Neuronal stem cell (in vitro differentiated cells): ENCODE data around the gene KIF16B.

Source experiments
- DNase-seq: peaks from one replicate; pipeline ENCODE4 v3.0.0-alpha.2; 2013; ENCODE audit warnings: low spot score
- H2AFZ ChIP-seq: one replicate; pipeline ENCODE4 v1.6.1; 2013; ENCODE audit warnings: mild to moderate bottlenecking, low read length, inconsistent platforms
- H2AK5ac ChIP-seq: 2 replicates; pipeline ENCODE4 v1.6.1; 2013; ENCODE audit warnings: low read depth, mild to moderate bottlenecking, inconsistent platforms, low read length, moderate library complexity, mixed read lengths
- H2BK120ac ChIP-seq: 2 replicates; pipeline ENCODE4 v1.6.1; 2013; ENCODE audit warnings: low read depth, mild to moderate bottlenecking, inconsistent platforms, low read length, moderate library complexity, mixed read lengths
- H2BK12ac ChIP-seq: one replicate; pipeline ENCODE4 v1.6.1; 2013; ENCODE audit warnings: low read length, inconsistent platforms
- H2BK15ac ChIP-seq: 2 replicates; pipeline ENCODE4 v1.6.1; 2013; ENCODE audit warnings: mild to moderate bottlenecking, low read length, inconsistent platforms, mixed read lengths
- H2BK5ac ChIP-seq: one replicate; pipeline ENCODE4 v1.6.1; 2013; ENCODE audit warnings: inconsistent platforms, mild to moderate bottlenecking, low read length, moderate library complexity
- H3K14ac ChIP-seq: one replicate; pipeline ENCODE4 v1.6.1; 2013; ENCODE audit warnings: low read length, inconsistent platforms
- H3K18ac ChIP-seq: 2 replicates; pipeline ENCODE4 v1.6.1; 2013; ENCODE audit warnings: low read length, inconsistent platforms
- H3K23ac ChIP-seq: 2 replicates; pipeline ENCODE4 v1.6.1; 2013; ENCODE audit warnings: low read depth, mild to moderate bottlenecking, mixed read lengths, low read length, inconsistent platforms; ENCODE audit not compliant: poor library complexity
- H3K27ac ChIP-seq: replicated peaks from 3 replicates; pipeline ENCODE4 v1.5.1; 2013; ENCODE audit warnings: low read length, inconsistent platforms
- H3K27me3 ChIP-seq, 3 experiments: 2 replicates each; pipeline ENCODE4 v1.6.1; 2013; ENCODE audit warnings: low read length in 3 of 3, mild to moderate bottlenecking in 2 of 3, inconsistent platforms in 1 of 3, low read depth in 1 of 3, mixed read lengths in 1 of 3, moderate library complexity in 1 of 3; ENCODE audit not compliant: control insufficient read depth in 3 of 3, insufficient read depth in 3 of 3
- H3K36me3 ChIP-seq, 2 donors: replicated peaks in 1 of 2; 2 replicates each; pipeline ENCODE4 v1.6.1; 2013; ENCODE audit warnings: low read length in 2 of 2; ENCODE audit not compliant: control insufficient read depth in 2 of 2, insufficient read depth in 2 of 2
- H3K4ac ChIP-seq: 2 replicates; pipeline ENCODE4 v1.6.1; 2013; ENCODE audit warnings: inconsistent platforms, mild to moderate bottlenecking, low read length, moderate library complexity
- H3K4me1 ChIP-seq, 2 donors: 1 replicate in 1 of 2; 2 replicates in 1 of 2; pipeline ENCODE4 v1.6.1; 2013; ENCODE audit warnings: low read length in 2 of 2, low read depth in 1 of 2; ENCODE audit not compliant: control insufficient read depth in 2 of 2, insufficient read depth in 1 of 2
- H3K4me2 ChIP-seq: one replicate; pipeline ENCODE4 v1.6.1; 2013; ENCODE audit warnings: mild to moderate bottlenecking, low read length, inconsistent platforms; ENCODE audit not compliant: insufficient read depth, poor library complexity, severe bottlenecking
- H3K4me3 ChIP-seq, 2 donors: 2 replicates each; pipeline ENCODE4 v1.5.1; 2013; ENCODE audit warnings: low read length in 2 of 2, mild to moderate bottlenecking in 2 of 2, inconsistent platforms in 1 of 2, moderate library complexity in 1 of 2
- H3K79me1 ChIP-seq: one replicate; pipeline ENCODE4 v1.6.1; 2013; ENCODE audit warnings: low read depth, mild to moderate bottlenecking, inconsistent platforms, low read length, moderate library complexity
- H3K9ac ChIP-seq: one replicate; pipeline ENCODE4 v1.6.1; 2013; ENCODE audit warnings: mild to moderate bottlenecking, low read depth, low read length, inconsistent platforms; ENCODE audit not compliant: poor library complexity
- H3K9me3 ChIP-seq, 2 donors: replicated peaks in 1 of 2; 2 replicates each; pipeline versions ENCODE3 to v1.6.1; 2013; ENCODE audit warnings: low read length in 2 of 2, mild to moderate bottlenecking in 2 of 2, inconsistent platforms in 1 of 2, low read depth in 1 of 2, mixed read lengths in 1 of 2, moderate library complexity in 1 of 2; ENCODE audit not compliant: control insufficient read depth in 2 of 2, insufficient read depth in 1 of 2
- H4K8ac ChIP-seq: one replicate; pipeline ENCODE4 v1.6.1; 2013; ENCODE audit warnings: low read depth, mild to moderate bottlenecking, inconsistent platforms, low read length, moderate library complexity
- H4K91ac ChIP-seq: one replicate; pipeline ENCODE4 v1.6.1; 2013; ENCODE audit warnings: low read length, low read depth, mild to moderate bottlenecking, inconsistent platforms; ENCODE audit not compliant: poor library complexity
- WGBS, 2 donors: extraction: QIAGEN DNeasy Blood & Tissue Kit; methylation state at CpG; one replicate each; pipeline ENCODE4 v1.1.7; 2013; ENCODE audit warnings: missing lambda C conversion rate in 2 of 2, mixed read lengths in 1 of 2; ENCODE audit not compliant: insufficient read length in 2 of 2, insufficient replicate concordance in 1 of 2; ENCODE audit errors: extremely low coverage in 2 of 2; 5-methylcytosine and 5-hydroxymethylcytosine counted together

The KIF16B gene

GRCh38 chr20:16271450-16271849 is 301.8 kb downstream of the KIF16B start:
- Histone ChIP-seq H3K36me3 (peaks cover 0 to 2% of the 10 kb centered on the region in 2 donors), H2BK120ac (no peak overlapping the region), H3K4me2 (no peak overlapping the region), H3K27me3 (no peaks in the 10 kb centered on the region), H2BK5ac (no peak overlapping the region), H4K91ac (no peak overlapping the region), H2BK15ac (no peak overlapping the region), H2AFZ (no peak overlapping the region), H4K8ac (no peak overlapping the region), H3K27ac (no peak overlapping the region), H3K9ac (no peak overlapping the region), H3K23ac (no peak overlapping the region), H3K4me3 (no peak overlapping the region), H3K18ac (no peak overlapping the region), H2BK12ac (no peak overlapping the region), H3K79me1 (no peaks in the 10 kb centered on the region), H3K4ac (no peak overlapping the region), H2AK5ac (no peak overlapping the region), H3K9me3 (peaks cover 0 to 8% of the 10 kb centered on the region in 2 donors), H3K14ac (no peak overlapping the region), H3K4me1 (peaks cover 0 to 3% of the 10 kb centered on the region in 2 donors)
- DNase-seq, result no peak
- WGBS, 2 donors, result no CpG with 5 or more reads among the region's 1 CpG

- no peak overlapping the region for H3K4ac ChIP-seq
- no peaks in the 10 kb centered on the region for H3K27me3 ChIP-seq
- H3K4me1 ChIP-seq, result peaks cover 0 to 3% of the 10 kb centered on the region in 2 donors
- no CpG with 5 or more reads among the region's 4 CpGs for WGBS, 2 donors
- no peak for DNase-seq
- no peak overlapping the region for H2AK5ac ChIP-seq
- no peak overlapping the region for H3K14ac ChIP-seq
- H2BK5ac ChIP-seq, result no peak overlapping the region
- H3K36me3 ChIP-seq, result peaks cover 0 to 2% of the 10 kb centered on the region in 2 donors
- H4K91ac ChIP-seq, result no peak overlapping the region
- no peak overlapping the region for H3K27ac ChIP-seq
- H2BK120ac ChIP-seq, result no peak overlapping the region
- no peak overlapping the region for H4K8ac ChIP-seq
- no peak overlapping the region for H3K23ac ChIP-seq
- no peak overlapping the region for H3K4me3 ChIP-seq
- H2AFZ ChIP-seq, result no peak overlapping the region
- H2BK15ac ChIP-seq, result no peak overlapping the region
- no peak overlapping the region for H3K9ac ChIP-seq
- no peaks in the 10 kb centered on the region for H3K79me1 ChIP-seq
- H3K9me3 ChIP-seq, result peaks cover 3 to 9% of the 10 kb centered on the region in 2 donors
- H3K18ac ChIP-seq, result no peak overlapping the region
- H2BK12ac ChIP-seq, result no peak overlapping the region
- H3K4me2 ChIP-seq, result no peak overlapping the region
Observed at GRCh38 chr20:16270989-16271388, 302.3 kb downstream of the KIF16B start.

- Histone ChIP-seq H3K14ac (no peak overlapping the region), H3K23ac (no peak overlapping the region), H3K36me3 (peaks cover 0 to 2% of the 10 kb centered on the region in 2 donors), H2BK15ac (no peak overlapping the region), H3K4ac (no peak overlapping the region), H3K27me3 (no peaks in the 10 kb centered on the region), H3K9me3 (peaks cover 7 to 10% of the 10 kb centered on the region in 2 donors), H3K27ac (no peak overlapping the region), H2BK12ac (no peak overlapping the region), H3K18ac (no peak overlapping the region), H2BK5ac (peak overlapping the region; percentile 73), H3K9ac (no peak overlapping the region), H3K79me1 (no peaks in the 10 kb centered on the region), H2BK120ac (no peak overlapping the region), H4K91ac (no peak overlapping the region), H2AFZ (no peak overlapping the region), H3K4me1 (peaks cover 0 to 3% of the 10 kb centered on the region in 2 donors), H3K4me2 (no peak overlapping the region), H2AK5ac (no peak overlapping the region), H3K4me3 (no peak overlapping the region), H4K8ac (no peak overlapping the region)
- DNase-seq, result no peak
- no CpG with 5 or more reads among the region's 6 CpGs for WGBS, 2 donors
Observed at GRCh38 chr20:16270314-16270931, 302.8 kb downstream of the KIF16B start.

- Histone ChIP-seq H2AK5ac (no peak overlapping the region), H3K27ac (no peak overlapping the region), H2AFZ (no peak overlapping the region), H3K4ac (no peak overlapping the region), H4K8ac (no peak overlapping the region), H2BK120ac (no peak overlapping the region), H3K27me3 (no peaks in the 10 kb centered on the region), H3K9me3 (peaks cover 7 to 10% of the 10 kb centered on the region in 2 donors), H3K23ac (no peak overlapping the region), H2BK5ac (no peak overlapping the region), H3K79me1 (no peaks in the 10 kb centered on the region), H3K4me2 (no peak overlapping the region), H3K18ac (no peak overlapping the region), H3K36me3 (no peaks in the 10 kb centered on the region), H3K14ac (no peak overlapping the region), H4K91ac (no peak overlapping the region), H3K4me1 (peaks cover 0 to 5% of the 10 kb centered on the region in 2 donors), H2BK15ac (no peak overlapping the region), H2BK12ac (no peak overlapping the region), H3K4me3 (no peak overlapping the region), H3K9ac (no peak overlapping the region)
- WGBS, 2 donors, result no CpG with 5 or more reads among the region's 4 CpGs
- DNase-seq, result no peak
Observed at GRCh38 chr20:16267526-16267925, 305.7 kb downstream of the KIF16B start.
